DOHH2 (cell line): ENCODE results near the gene PCDHB8.
A peak's percentile ranks its signal among the peaks of the same experiment; 100 is the strongest.
"Not testable (repeated sequence)": the region's sequence is repeated elsewhere in the genome, so short reads cannot be mapped to it uniquely, and the experiment has no call there.

Experiments used
- H3F3A ChIP-seq: fragments of 200-600 bp; sonication (generic), shearing (Covaris generic); 2 replicates; pipeline ENCODE4 v1.6.0; 2016; ENCODE audit warnings: antibody characterized with exemption, mild to moderate bottlenecking; ENCODE audit not compliant: control insufficient read depth, insufficient read depth
- H3K27ac ChIP-seq: fragments of 200-600 bp; sonication (generic); 2 replicates; pipeline ENCODE4 v1.5.1; 2014; ENCODE audit warnings: low read depth, mild to moderate bottlenecking, low read length, moderate library complexity
- H3K27me3 ChIP-seq: fragments of 200-600 bp; sonication (generic); 2 replicates; pipeline ENCODE4 v1.6.1; 2014; ENCODE audit warnings: mild to moderate bottlenecking, low read length, mixed read lengths; ENCODE audit not compliant: control insufficient read depth
- H3K36me3 ChIP-seq: fragments of 200-600 bp; sonication (generic); 2 replicates; pipeline ENCODE4 v1.6.1; 2014; ENCODE audit warnings: mild to moderate bottlenecking, low read length, moderate library complexity, mixed read lengths; ENCODE audit not compliant: control insufficient read depth
- H3K4me1 ChIP-seq: fragments of 200-600 bp; sonication (generic); 2 replicates; pipeline ENCODE4 v1.6.1; 2014; ENCODE audit warnings: mild to moderate bottlenecking, low read length, mixed read lengths; ENCODE audit not compliant: control insufficient read depth
- H3K4me2 ChIP-seq: fragments of 200-600 bp; sonication (generic); 2 replicates; pipeline ENCODE4 v1.6.0; 2014; ENCODE audit warnings: mild to moderate bottlenecking, low read length, moderate library complexity
- H3K4me3 ChIP-seq: fragments of 200-600 bp; sonication (generic); 2 replicates; pipeline ENCODE4 v1.5.1; 2014; ENCODE audit warnings: mild to moderate bottlenecking, low read length, mixed read lengths
- H3K79me2 ChIP-seq: fragments of 200-600 bp; sonication (generic); 2 replicates; pipeline ENCODE4 v1.6.1; 2014; ENCODE audit warnings: mild to moderate bottlenecking, low read length, mixed read lengths; ENCODE audit not compliant: control insufficient read depth
- H3K9me2 ChIP-seq: fragments of 200-600 bp; sonication (generic); replicated peaks from 2 replicates; pipeline ENCODE4 v1.6.1; 2014; ENCODE audit warnings: mild to moderate bottlenecking, low read length, mixed read lengths; ENCODE audit not compliant: control insufficient read depth
- H3K9me3 ChIP-seq: fragments of 200-600 bp; sonication (generic); 2 replicates; pipeline ENCODE4 v1.6.1; 2014; ENCODE audit warnings: antibody characterized with exemption, low read length, mixed read lengths; ENCODE audit not compliant: control insufficient read depth, insufficient read depth
- H4K20me1 ChIP-seq: fragments of 200-600 bp; sonication (generic); 2 replicates; pipeline ENCODE4 v1.6.0; 2014; ENCODE audit warnings: low read depth, mild to moderate bottlenecking, antibody characterized with exemption, low read length, moderate library complexity; ENCODE audit not compliant: control insufficient read depth, insufficient read depth
- EZH2phosphoT487 ChIP-seq: fragments of 200-600 bp; sonication (generic); IDR thresholded peaks from 2 replicates; pipeline ENCODE4 v1.6.1; 2017; ENCODE audit warnings: borderline replicate concordance, mild to moderate bottlenecking, antibody characterized with exemption, low read length, moderate library complexity, mixed read lengths
- TF ChIP-seq, protein P1 (sequence below): fragments of 200-600 bp; sonication (generic); IDR thresholded peaks from one replicate; pipeline ENCODE4 v1.5.1; 2014; ENCODE audit warnings: antibody characterized with exemption, mild to moderate bottlenecking, low read depth, low read length; ENCODE audit not compliant: poor library complexity, severe bottlenecking

The PCDHB8 gene

GRCh38 chr5:141215504-141215903 is 37.9 kb downstream of the PCDHB8 start:
- not testable (repeated sequence) for H3K4me2 ChIP-seq, H3K36me3 ChIP-seq

GRCh38 chr5:141216035-141216434 is 38.4 kb downstream of the PCDHB8 start:
- H3K79me2 ChIP-seq, H3K9me3 ChIP-seq, H3K27ac ChIP-seq: not testable (repeated sequence)

More at GRCh38 chr5:141215504-141215903, 37.9 kb downstream of the PCDHB8 start:
- H3K27ac ChIP-seq, H3K4me1 ChIP-seq, H3K27me3 ChIP-seq, H3K9me2 ChIP-seq, H3F3A ChIP-seq, H4K20me1 ChIP-seq, H3K9me3 ChIP-seq, H3K79me2 ChIP-seq, H3K4me3 ChIP-seq: not testable (repeated sequence)

DNA sequence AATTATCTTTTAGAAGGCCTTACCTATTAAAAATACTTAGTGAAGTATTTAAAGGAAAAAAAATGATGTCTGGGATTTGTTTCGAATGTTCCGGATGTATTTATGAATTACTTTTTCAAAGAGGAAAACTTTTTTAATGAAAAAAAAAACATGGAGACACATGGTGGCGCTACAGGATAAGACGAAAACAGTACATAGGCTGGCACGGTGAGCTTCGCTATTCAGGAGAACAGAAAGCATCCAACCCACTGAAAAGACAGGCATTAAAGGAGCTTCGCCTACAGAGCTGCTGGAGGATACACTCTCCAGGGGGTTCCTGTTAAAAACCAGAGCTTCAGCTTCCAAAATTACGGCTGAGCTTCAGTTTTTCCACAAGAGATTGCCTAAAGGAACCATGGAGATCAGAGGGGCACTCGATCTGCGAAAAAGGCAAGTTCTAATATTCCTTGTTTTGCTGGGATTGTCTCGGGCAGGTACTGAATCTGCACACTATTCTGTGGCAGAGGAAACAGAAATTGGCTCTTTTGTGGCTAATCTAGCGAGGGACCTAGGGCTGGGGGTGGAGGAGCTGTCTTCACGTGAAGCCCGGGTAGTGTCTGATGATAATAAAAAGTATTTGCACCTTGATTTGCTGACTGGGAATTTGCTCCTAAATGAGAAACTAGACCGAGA is 45.7 kb downstream of the PCDHB8 start, which contains the start of gene PCDHB14:
PCDHB14 (plus strand) TSS at position 232 of the 672 bp plus-strand sequence; CDS start at position 395, 163 bp downstream.
- Histone ChIP-seq H3K4me2 (no peak within 1 kb of the TSS), H3K79me2 (no peaks in the 10 kb centered on the region), H3F3A (no peaks in the 10 kb centered on the region), H3K9me2 (no peaks in the 10 kb centered on the region), H3K9me3 (no peaks in the 10 kb centered on the region), H4K20me1 (no peaks in the 10 kb centered on the region), H3K4me1 (no peaks in the 10 kb centered on the region), H3K27ac (no peak within 1 kb of the TSS), H3K4me3 (no peak within 1 kb of the TSS), H3K27me3 (peaks cover 7% of the 10 kb centered on the region), H3K36me3 (no peaks in the 10 kb centered on the region)
- no peak for TF ChIP-seq EZH2phosphoT487
- TF ChIP-seq, protein P1, sequence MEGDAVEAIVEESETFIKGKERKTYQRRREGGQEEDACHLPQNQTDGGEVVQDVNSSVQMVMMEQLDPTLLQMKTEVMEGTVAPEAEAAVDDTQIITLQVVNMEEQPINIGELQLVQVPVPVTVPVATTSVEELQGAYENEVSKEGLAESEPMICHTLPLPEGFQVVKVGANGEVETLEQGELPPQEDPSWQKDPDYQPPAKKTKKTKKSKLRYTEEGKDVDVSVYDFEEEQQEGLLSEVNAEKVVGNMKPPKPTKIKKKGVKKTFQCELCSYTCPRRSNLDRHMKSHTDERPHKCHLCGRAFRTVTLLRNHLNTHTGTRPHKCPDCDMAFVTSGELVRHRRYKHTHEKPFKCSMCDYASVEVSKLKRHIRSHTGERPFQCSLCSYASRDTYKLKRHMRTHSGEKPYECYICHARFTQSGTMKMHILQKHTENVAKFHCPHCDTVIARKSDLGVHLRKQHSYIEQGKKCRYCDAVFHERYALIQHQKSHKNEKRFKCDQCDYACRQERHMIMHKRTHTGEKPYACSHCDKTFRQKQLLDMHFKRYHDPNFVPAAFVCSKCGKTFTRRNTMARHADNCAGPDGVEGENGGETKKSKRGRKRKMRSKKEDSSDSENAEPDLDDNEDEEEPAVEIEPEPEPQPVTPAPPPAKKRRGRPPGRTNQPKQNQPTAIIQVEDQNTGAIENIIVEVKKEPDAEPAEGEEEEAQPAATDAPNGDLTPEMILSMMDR = peak; percentile 49

More at GRCh38 chr5:141216035-141216434, 38.4 kb downstream of the PCDHB8 start:
- H3K36me3 ChIP-seq, H3K27me3 ChIP-seq, H3K9me2 ChIP-seq, H3K4me3 ChIP-seq, H3F3A ChIP-seq, H3K4me2 ChIP-seq, H3K4me1 ChIP-seq, H4K20me1 ChIP-seq: not testable (repeated sequence)

DNA sequence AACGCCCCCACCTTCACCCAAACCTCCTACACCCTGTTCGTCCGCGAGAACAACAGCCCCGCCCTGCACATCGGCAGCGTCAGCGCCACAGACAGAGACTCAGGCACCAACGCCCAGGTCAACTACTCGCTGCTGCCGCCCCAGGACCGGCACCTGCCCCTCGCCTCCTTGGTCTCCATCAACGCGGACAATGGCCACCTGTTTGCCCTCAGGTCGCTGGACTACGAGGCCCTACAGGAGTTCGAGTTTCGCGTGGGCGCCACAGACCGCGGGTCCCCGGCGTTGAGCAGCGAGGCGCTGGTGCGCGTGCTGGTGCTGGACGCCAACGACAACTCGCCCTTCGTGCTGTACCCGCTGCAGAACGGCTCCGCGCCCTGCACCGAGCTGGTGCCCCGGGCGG is 47.3 kb downstream of the PCDHB8 start:
- not testable (repeated sequence) for H3K27me3 ChIP-seq, H3K79me2 ChIP-seq, H3K27ac ChIP-seq, H3K36me3 ChIP-seq, H3K4me3 ChIP-seq, H3F3A ChIP-seq, H3K9me2 ChIP-seq, H3K4me1 ChIP-seq, H3K4me2 ChIP-seq, H3K9me3 ChIP-seq, H4K20me1 ChIP-seq

DNA sequence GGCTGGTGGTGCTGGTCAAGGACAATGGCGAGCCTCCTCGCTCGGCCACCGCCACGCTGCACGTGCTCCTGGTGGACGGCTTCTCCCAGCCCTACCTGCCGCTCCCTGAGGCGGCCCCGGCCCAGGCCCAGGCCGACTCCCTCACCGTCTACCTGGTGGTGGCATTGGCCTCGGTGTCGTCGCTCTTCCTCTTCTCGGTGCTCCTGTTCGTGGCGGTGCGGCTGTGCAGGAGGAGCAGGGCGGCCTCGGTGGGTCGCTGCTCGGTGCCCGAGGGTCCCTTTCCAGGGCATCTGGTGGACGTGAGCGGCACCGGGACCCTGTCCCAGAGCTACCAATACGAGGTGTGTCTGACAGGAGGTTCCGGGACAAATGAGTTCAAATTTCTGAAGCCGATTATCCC is 47.8 kb downstream of the PCDHB8 start:
- not testable (repeated sequence) for H3K36me3 ChIP-seq, H3K9me3 ChIP-seq, H3K27ac ChIP-seq

More for the DNA sequence above, 47.8 kb downstream of the PCDHB8 start:
- not testable (repeated sequence) for H3K4me2 ChIP-seq, H3K79me2 ChIP-seq, H4K20me1 ChIP-seq, H3K27me3 ChIP-seq, H3F3A ChIP-seq, H3K4me3 ChIP-seq, H3K9me2 ChIP-seq, H3K4me1 ChIP-seq
